K562 (cell line): ENCODE measurements around the gene TFEB. TPM values are rescaled to one million over a fixed set of nuclear protein-coding genes. Genes with fewer than 3 reads are reported as not detected.
A peak's percentile ranks its signal among the peaks of the same experiment; 100 is the strongest.

Experiments
- ATAC-seq: fragments of 200-7000 bp; cut with Tn5 transposase; 3 replicates; pipeline ENCODE4 v1.9.1; 2020; ENCODE audit warnings: moderate library complexity
- BruUV-seq: library from RNA; stranded (reverse); fragments of 400-500 nt; replicated peaks from 2 replicates; lab custom pipeline; 2021; lab: Mats Ljungman, UMichigan
- CTCF ChIA-PET: fragments of 300-600 bp; formaldehyde crosslinking; extraction: SDS; loops from one replicate; lab custom pipeline; 2021; ENCODE audit warnings: low intra/inter-chr PET ratio; lab: Yijun Ruan, JAX
- POLR2A ChIA-PET: fragments of 300-600, 350-650 bp; sonication (Branson Sonifier 250); formaldehyde crosslinking; extraction: SDS; loops from one replicate; lab custom pipeline; 2021; ENCODE audit warnings: antibody characterized with exemption, inconsistent platforms; lab: Yijun Ruan, JAX
- DNase-seq, 4 experiments: peaks; one replicate each; pipeline versions ENCODE4 v3.0.0 to v3.0.0-alpha.2; 2011 to 2018; ENCODE audit warnings: low spot score in 3 of 4, mixed read lengths in 3 of 4; ENCODE audit errors: extremely low read depth in 1 of 4
- FAIRE-seq: peaks from 2 replicates; lab custom pipeline; 2011; peaks lifted over from hg19 to GRCh38; lab: Jason Lieb, UNC
- H2AFZ ChIP-seq: 2 replicates; pipeline ENCODE4 v1.6.0; 2011; ENCODE audit warnings: low read depth, low read length, control low read depth, inconsistent platforms
- H3K27ac ChIP-seq: fragments of 200-600 bp; 3 replicates; pipeline ENCODE4 v1.8.0; 2011; ENCODE audit warnings: low read depth, mild to moderate bottlenecking, control low read depth, inconsistent platforms, low read length, moderate library complexity, mixed read lengths; ENCODE audit errors: extremely low read depth
- H3K27me3 ChIP-seq, 2 experiments: fragments of 300-600 bp in 1 of 2; 2 replicates in 1 of 2; 3 replicates in 1 of 2; pipeline versions ENCODE4 v1.6.0 to v1.8.0; 2011; ENCODE audit warnings: inconsistent platforms in 2 of 2, low read length in 2 of 2, mild to moderate bottlenecking in 1 of 2, mixed read lengths in 1 of 2, moderate library complexity in 1 of 2; ENCODE audit not compliant: control insufficient read depth in 2 of 2, insufficient read depth in 2 of 2
- H3K36me3 ChIP-seq: fragments of 300-600 bp; 3 replicates; pipeline ENCODE4 v1.8.0; 2011; ENCODE audit warnings: mild to moderate bottlenecking, low read length, inconsistent platforms; ENCODE audit not compliant: control insufficient read depth, insufficient read depth
- H3K4me1 ChIP-seq, 2 experiments: fragments of 200-600 bp in 1 of 2; replicated peaks in 1 of 2; 2 replicates in 1 of 2; 3 replicates in 1 of 2; pipeline versions ENCODE4 v1.5.1 to v1.8.0; 2011; ENCODE audit warnings: inconsistent platforms in 2 of 2, low read length in 2 of 2, mild to moderate bottlenecking in 1 of 2, mixed read lengths in 1 of 2, moderate library complexity in 1 of 2; ENCODE audit not compliant: control insufficient read depth in 2 of 2, insufficient read depth in 2 of 2
- H3K4me2 ChIP-seq: 2 replicates; pipeline ENCODE4 v1.6.1; 2011; ENCODE audit warnings: low read length, control low read depth, inconsistent platforms, mixed read lengths; ENCODE audit not compliant: insufficient read depth
- H3K4me3 ChIP-seq: fragments of 200-600 bp; sonication (generic), shearing (Covaris generic); 2 replicates; pipeline ENCODE4 v1.5.1; 2016; ENCODE audit warnings: control low read depth, inconsistent platforms
- H3K79me2 ChIP-seq: fragments of 200-600 bp; 3 replicates; pipeline ENCODE4 v1.8.0; 2011; ENCODE audit warnings: low read length, inconsistent platforms; ENCODE audit not compliant: control insufficient read depth, insufficient read depth
- H3K9ac ChIP-seq, 2 experiments: 2 replicates each; pipeline versions ENCODE4 v1.6.0 to v1.6.1; 2011; ENCODE audit warnings: low read depth in 2 of 2, low read length in 2 of 2, control low read depth in 1 of 2, inconsistent platforms in 1 of 2, mild to moderate bottlenecking in 1 of 2, mixed read lengths in 1 of 2; ENCODE audit not compliant: insufficient read depth in 1 of 2
- H3K9me1 ChIP-seq: one replicate; pipeline ENCODE4 v1.6.0; 2011; ENCODE audit warnings: inconsistent platforms, mild to moderate bottlenecking, low read length, moderate library complexity; ENCODE audit not compliant: control insufficient read depth, insufficient read depth
- H3K9me3 ChIP-seq: replicated peaks from 2 replicates; pipeline ENCODE4 v1.5.1; 2011; ENCODE audit warnings: low read depth, low read length, inconsistent platforms; ENCODE audit not compliant: control insufficient read depth, insufficient read depth
- H4K20me1 ChIP-seq: replicated peaks from 2 replicates; pipeline ENCODE4 v1.6.1; 2011; ENCODE audit warnings: low read length, inconsistent platforms, mixed read lengths; ENCODE audit not compliant: control insufficient read depth, insufficient read depth
- CEBPG ChIP-seq, 3 experiments: fragments of 200-800 bp in 1 of 3; sonication (Bioruptor generic) in 1 of 3; sonication (generic) in 1 of 3; formaldehyde crosslinking in 1 of 3; IDR thresholded peaks in 2 of 3; conservative IDR thresholded peaks in 1 of 3; 2 replicates each; pipeline versions ENCODE4 v1.6.1 to v1.8.0; 2016 to 2022; ENCODE audit warnings: missing compliant biosample characterization in 2 of 3, missing genetic modification characterization in 2 of 3, mild to moderate bottlenecking in 1 of 3, missing genetic modification reagents in 1 of 3
- CREB1 ChIP-seq, 2 experiments: sonication (generic) in 1 of 2; formaldehyde crosslinking in 1 of 2; IDR thresholded peaks; 2 replicates each; pipeline versions ENCODE4 v1.6.1 to v1.8.0; 2012 to 2022; ENCODE audit warnings: inconsistent platforms in 1 of 2, mild to moderate bottlenecking in 1 of 2, missing genetic modification reagents in 1 of 2, moderate library complexity in 1 of 2
- GTF2E2 ChIP-seq: fragments of 200-800 bp; sonication (Bioruptor generic); IDR thresholded peaks from 2 replicates; pipeline ENCODE4 v1.6.1; 2016; ENCODE audit warnings: missing genetic modification characterization, missing compliant biosample characterization
- KLF10 ChIP-seq: fragments of 250-450 bp; sonication (Bioruptor Pico); IDR thresholded peaks from 2 replicates; pipeline ENCODE4 v1.6.1; 2021; ENCODE audit warnings: matching md5 sums
- PHB2 ChIP-seq: fragments of 450-650 bp; IDR thresholded peaks from 2 replicates; pipeline ENCODE4 v1.6.1; 2017; ENCODE audit warnings: low read depth
- SUPT5H ChIP-seq: fragments of 450-650 bp; IDR thresholded peaks from 2 replicates; pipeline ENCODE4 v1.6.1; 2016
- ZBTB17 ChIP-seq: fragments of 450-650 bp; formaldehyde crosslinking; IDR thresholded peaks from 2 replicates; pipeline ENCODE4 v1.4.0; 2020; ENCODE audit warnings: mild to moderate bottlenecking
- WGBS: fragments of 100-300 bp; shearing (Covaris generic); methylation state at CpG from one replicate; pipeline ENCODE4 v1.1.6; 2016; ENCODE audit warnings: low coverage, mixed read lengths; ENCODE audit not compliant: insufficient coverage; ENCODE audit errors: missing lambda C conversion rate; 5-methylcytosine and 5-hydroxymethylcytosine counted together
- in situ Hi-C: fragments of 300-500 bp; cut with MboI; formaldehyde crosslinking; loops from 4 replicates; pipeline ENCODE4 v1.15.0; 2018; ENCODE audit warnings: inconsistent platforms, mixed read lengths
- intact Hi-C: fragments of 100-400 bp; cut with micrococcal nuclease; formaldehyde crosslinking; loops from 2 replicates; pipeline ENCODE4 v1.14.2; 2022
- polyA plus RNA-seq, 8 experiments: library from polyadenylated mRNA; depleted of rRNA in 4 of 8; stranded (reverse) in 5 of 8; unstranded in 3 of 8; fragments of >200 nt; fragmentation: Nextera tagmentation in 2 of 8; fragmentation: Illumina TruSeq in 1 of 8; extraction: Ambion mirVana in 2 of 8; extraction: Trizol in 1 of 8; gene quantifications; 2 replicates each; pipeline versions ENCODE4 v1.2.1 to v1.2.3, GENCODE V29; 2011 to 2014; ENCODE audit warnings: inconsistent platforms in 1 of 8, missing spikeins in 1 of 8
- total RNA-seq, 7 experiments: library from RNA; depleted of rRNA in 6 of 7; stranded (reverse); fragments of >200 nt in 6 of 7; fragmentation: Illumina TruSeq in 2 of 7; extraction: Trizol in 2 of 7; gene quantifications; 2 replicates each; pipeline versions ENCODE4 v1.2.1 to v1.2.3, GENCODE V29; 2011 to 2021; ENCODE audit warnings: low replicate concordance in 1 of 7
- TF ChIP-seq, protein P1 (sequence below): fragments of 250-450 bp; sonication (Bioruptor Pico); IDR thresholded peaks from 2 replicates; pipeline ENCODE4 v1.4.0; 2020; ENCODE audit warnings: borderline replicate concordance
- TF ChIP-seq, protein P2 (sequence below), 2 experiments: fragments of 450-650 bp; IDR thresholded peaks; 2 replicates each; pipeline ENCODE4 v1.6.1; 2016; ENCODE audit warnings: mild to moderate bottlenecking in 2 of 2, borderline replicate concordance in 1 of 2, low read depth in 1 of 2, moderate library complexity in 1 of 2

The TFEB gene
- total and polyA plus RNA-seq, 9 of the 15 experiments (the other 6 are each of a cell fraction or from before 2014, with no cell fraction given) = 0.04 to 4.7 (median 2.0) TPM

GRCh38 chr6:41702771-41703494 lies 32.5 kb downstream of the TFEB start:
- intact Hi-C loops = loop anchor here (10.0 kb wide), 1 partner anchor 342 kb away; no protein-coding TSS in a partner anchor
- ChIA-PET CTCF (no interaction called here), POLR2A (interaction anchor here (0.6 to 1.5 kb wide), 5 partner anchors 11 to 228 kb away, joined by 3 to 6 read pairs (median 3); no protein-coding TSS in a partner anchor)
- Histone ChIP-seq H3K9me3 (no peaks in the 10 kb centered on the region), H3K27ac (no peak overlapping the region), H3K9ac (peak overlapping the region in 1 of 2 experiments; percentile 57; a peak in 1 of 4 replicates), H2AFZ (no peak overlapping the region), H4K20me1 (peaks cover 12% of the 10 kb centered on the region; the same call in 1 of the 2 replicates), H3K9me1 (no peaks in the 10 kb centered on the region)
- no peak for DNase-seq
- 13% methylated on average over 14 of the region's 14 CpGs for WGBS
- in situ Hi-C loops = no loop called here
- TF ChIP-seq, protein P1, sequence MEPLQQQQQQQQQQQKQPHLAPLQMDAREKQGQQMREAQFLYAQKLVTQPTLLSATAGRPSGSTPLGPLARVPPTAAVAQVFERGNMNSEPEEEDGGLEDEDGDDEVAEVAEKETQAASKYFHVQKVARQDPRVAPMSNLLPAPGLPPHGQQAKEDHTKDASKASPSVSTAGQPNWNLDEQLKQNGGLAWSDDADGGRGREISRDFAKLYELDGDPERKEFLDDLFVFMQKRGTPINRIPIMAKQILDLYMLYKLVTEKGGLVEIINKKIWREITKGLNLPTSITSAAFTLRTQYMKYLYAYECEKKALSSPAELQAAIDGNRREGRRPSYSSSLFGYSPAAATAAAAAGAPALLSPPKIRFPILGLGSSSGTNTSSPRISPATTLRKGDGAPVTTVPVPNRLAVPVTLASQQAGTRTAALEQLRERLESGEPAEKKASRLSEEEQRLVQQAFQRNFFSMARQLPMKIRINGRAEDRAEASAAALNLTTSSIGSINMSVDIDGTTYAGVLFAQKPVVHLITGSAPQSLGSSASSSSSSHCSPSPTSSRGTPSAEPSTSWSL = no peak
- TF ChIP-seq PHB2 (no peak), GTF2E2 (tag) (no peak), ZBTB17 (no peak), CREB1 (IDR thresholded peaks at IDR 0.05) (no peak), CREB1 (CRISPR knock-in tag; IDR thresholded peaks at IDR 0.05) (no peak), SUPT5H (no peak), CEBPG (CRISPR knock-in tag; IDR thresholded peaks at IDR 0.05) (no peak), CEBPG (tag; conservative IDR thresholded peaks at IDR 0.05 in 1 of 2, IDR thresholded peaks at IDR 0.05 in 1 of 2) (no peak), KLF10 (CRISPR knock-in tag) (no peak)
- TF ChIP-seq, protein P2, sequence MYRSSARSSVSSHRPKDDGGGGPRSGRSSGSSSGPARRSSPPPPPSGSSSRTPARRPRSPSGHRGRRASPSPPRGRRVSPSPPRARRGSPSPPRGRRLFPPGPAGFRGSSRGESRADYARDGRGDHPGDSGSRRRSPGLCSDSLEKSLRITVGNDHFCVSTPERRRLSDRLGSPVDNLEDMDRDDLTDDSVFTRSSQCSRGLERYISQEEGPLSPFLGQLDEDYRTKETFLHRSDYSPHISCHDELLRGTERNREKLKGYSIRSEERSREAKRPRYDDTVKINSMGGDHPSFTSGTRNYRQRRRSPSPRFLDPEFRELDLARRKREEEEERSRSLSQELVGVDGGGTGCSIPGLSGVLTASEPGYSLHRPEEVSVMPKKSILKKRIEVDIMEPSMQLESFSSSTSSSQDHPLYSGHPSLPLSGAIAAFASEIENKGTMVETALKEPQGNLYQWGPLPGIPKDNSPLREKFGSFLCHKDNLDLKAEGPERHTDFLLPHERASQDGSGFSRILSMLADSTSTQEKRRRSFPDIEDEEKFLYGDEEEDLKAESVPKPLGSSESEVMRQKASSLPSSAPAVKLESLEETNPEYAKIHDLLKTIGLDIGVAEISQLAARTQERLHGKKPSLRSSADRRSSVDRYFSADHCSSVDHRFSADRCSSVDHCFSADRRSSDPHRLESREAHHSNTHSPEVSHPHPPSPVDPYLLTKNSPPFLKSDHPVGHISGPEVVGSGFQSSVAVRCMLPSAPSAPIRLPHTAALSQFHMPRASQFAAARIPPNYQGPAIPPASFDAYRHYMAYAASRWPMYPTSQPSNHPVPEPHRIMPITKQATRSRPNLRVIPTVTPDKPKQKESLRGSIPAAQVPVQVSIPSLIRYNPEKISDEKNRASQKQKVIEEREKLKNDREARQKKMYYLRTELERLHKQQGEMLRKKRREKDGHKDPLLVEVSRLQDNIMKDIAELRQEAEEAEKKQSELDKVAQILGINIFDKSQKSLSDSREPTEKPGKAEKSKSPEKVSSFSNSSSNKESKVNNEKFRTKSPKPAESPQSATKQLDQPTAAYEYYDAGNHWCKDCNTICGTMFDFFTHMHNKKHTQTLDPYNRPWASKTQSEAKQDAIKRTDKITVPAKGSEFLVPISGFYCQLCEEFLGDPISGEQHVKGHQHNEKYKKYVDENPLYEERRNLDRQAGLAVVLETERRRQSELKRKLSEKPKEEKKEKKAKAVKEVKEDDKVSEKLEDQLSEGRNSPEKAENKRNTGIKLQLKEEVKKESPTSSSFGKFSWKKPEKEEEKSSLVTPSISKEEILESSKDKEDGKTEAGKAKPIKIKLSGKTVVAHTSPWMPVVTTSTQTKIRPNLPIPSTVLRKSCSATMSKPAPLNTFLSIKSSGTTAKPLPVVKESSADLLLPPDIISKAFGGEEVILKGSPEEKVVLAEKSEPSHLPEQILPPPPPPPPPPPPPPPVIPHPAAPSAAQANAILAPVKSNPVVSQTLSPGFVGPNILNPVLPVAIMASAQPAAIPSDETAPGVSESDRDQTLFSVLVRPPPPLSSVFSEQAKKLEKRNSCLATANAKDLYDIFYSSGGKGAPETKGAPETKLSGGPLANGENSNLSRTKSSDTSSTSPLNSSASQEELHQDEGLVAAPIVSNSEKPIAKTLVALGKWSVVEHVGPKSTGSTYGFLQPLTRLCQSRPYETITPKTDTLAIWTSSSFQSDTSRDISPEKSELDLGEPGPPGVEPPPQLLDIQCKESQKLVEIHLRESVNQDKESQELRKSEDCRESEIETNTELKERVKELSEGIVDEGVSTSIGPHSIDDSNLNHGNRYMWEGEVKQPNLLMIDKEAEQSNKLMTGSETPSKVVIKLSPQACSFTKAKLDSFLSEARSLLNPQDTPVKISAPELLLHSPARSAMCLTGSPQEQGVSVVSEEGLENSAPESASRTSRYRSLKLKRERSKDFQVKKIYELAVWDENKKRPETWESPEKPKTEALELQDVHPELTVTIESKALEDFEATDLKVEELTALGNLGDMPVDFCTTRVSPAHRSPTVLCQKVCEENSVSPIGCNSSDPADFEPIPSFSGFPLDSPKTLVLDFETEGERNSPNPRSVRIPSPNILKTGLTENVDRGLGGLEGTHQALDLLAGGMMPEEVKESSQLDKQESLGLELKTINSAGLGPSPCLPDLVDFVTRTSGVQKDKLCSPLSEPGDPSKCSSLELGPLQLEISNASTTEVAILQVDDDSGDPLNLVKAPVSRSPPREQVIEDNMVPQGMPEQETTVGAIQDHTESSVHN (IDR thresholded peaks at IDR 0.05; ENCODE audit: borderline replicate concordance in 1 of 2, low read depth in 1 of 2) = no peak
- TF ChIP-seq, all 486 proteins: peak for 0
- no TSS peak for BruUV-seq
- Histone ChIP-seq H3K4me2 (no peak overlapping the region), H3K4me1 (peaks cover 0 to 9% of the 10 kb centered on the region in 2 experiments; a peak in 2 of 5 replicates), H3K36me3 (no peaks in the 10 kb centered on the region), H3K79me2 (no peaks in the 10 kb centered on the region), H3K4me3 (no peak overlapping the region), H3K27me3 (peaks cover 0 to 31% of the 10 kb centered on the region in 2 experiments; a peak in 2 of 5 replicates)
- ATAC-seq (no peak), FAIRE-seq (no peak)
